ENCODE measurements around the gene NRXN3. TPM values are rescaled to one million over a fixed set of nuclear protein-coding genes. Genes with fewer than 3 reads are reported as not detected.

Gene NRXN3
- total and polyA plus RNA-seq, 2 donors (not counting 1 experiment from before 2014, with no cell fraction given): not detected

- no peaks in the 10 kb centered on the region for H3K4me1 ChIP-seq (ENCODE audit: control insufficient read depth in 2 of 2, insufficient read depth in 2 of 2, low read length in 2 of 2)
- H3K9me3 Mint-ChIP-seq (ENCODE audit: insufficient read depth): peaks cover 1% of the 10 kb centered on the region
- intact Hi-C loops (cut with micrococcal nuclease): no loop called here
- WGBS (ENCODE audit: insufficient coverage): 54% methylated on average over 2 of the region's 4 CpGs
- no peak for ATAC-seq (ENCODE audit: low read depth)
- H3K79me2 ChIP-seq (ENCODE audit: control insufficient read depth, insufficient read depth, low read length): no peaks in the 10 kb centered on the region
- no peak overlapping the region for H2AFZ ChIP-seq (ENCODE audit: insufficient read depth, low read depth, low read length, poor library complexity, severe bottlenecking)
- no peaks in the 10 kb centered on the region for H3K27me3 ChIP-seq (replicated peaks in 1 of 4; ENCODE audit: control extremely low read depth in 1 of 4, control insufficient read depth in 3 of 4, insufficient read depth in 4 of 4, low read length in 3 of 4)
- peaks cover 13% of the 10 kb centered on the region for H3K27me3 Mint-ChIP-seq
- no peak overlapping the region for H3K4me3 ChIP-seq (ENCODE audit: control extremely low read depth in 1 of 5, extremely low read depth in 1 of 5, insufficient read depth in 1 of 5, low read depth in 2 of 5, low read length in 4 of 5)
- H4K20me1 ChIP-seq (ENCODE audit: control insufficient read depth, insufficient read depth, low read length, poor library complexity, severe bottlenecking): no peaks in the 10 kb centered on the region
- ChIA-PET CTCF (interaction anchor here (0.7 to 1.4 kb wide), 5 partner anchors 9 to 1915 kb away, joined by 3 to 5 read pairs (median 4); no protein-coding TSS in a partner anchor), POLR2A (no interaction called here)
- no peaks in the 10 kb centered on the region for H3K4me1 Mint-ChIP-seq
- TF ChIP-seq, protein P1, sequence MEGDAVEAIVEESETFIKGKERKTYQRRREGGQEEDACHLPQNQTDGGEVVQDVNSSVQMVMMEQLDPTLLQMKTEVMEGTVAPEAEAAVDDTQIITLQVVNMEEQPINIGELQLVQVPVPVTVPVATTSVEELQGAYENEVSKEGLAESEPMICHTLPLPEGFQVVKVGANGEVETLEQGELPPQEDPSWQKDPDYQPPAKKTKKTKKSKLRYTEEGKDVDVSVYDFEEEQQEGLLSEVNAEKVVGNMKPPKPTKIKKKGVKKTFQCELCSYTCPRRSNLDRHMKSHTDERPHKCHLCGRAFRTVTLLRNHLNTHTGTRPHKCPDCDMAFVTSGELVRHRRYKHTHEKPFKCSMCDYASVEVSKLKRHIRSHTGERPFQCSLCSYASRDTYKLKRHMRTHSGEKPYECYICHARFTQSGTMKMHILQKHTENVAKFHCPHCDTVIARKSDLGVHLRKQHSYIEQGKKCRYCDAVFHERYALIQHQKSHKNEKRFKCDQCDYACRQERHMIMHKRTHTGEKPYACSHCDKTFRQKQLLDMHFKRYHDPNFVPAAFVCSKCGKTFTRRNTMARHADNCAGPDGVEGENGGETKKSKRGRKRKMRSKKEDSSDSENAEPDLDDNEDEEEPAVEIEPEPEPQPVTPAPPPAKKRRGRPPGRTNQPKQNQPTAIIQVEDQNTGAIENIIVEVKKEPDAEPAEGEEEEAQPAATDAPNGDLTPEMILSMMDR (IDR thresholded peaks at IDR 0.05): peak; percentile 26
- TF ChIP-seq EZH2 (IDR thresholded peaks at IDR 0.05; ENCODE audit: borderline replicate concordance, insufficient read depth, low read depth, low read length, poor library complexity, severe bottlenecking): no peak
- no peak overlapping the region for H3K4me3 Mint-ChIP-seq
- no peak overlapping the region for H3K27ac Mint-ChIP-seq
- no peak for DNase-seq
- H3K9me3 ChIP-seq (ENCODE audit: control extremely low read depth in 1 of 3, control insufficient read depth in 2 of 3, insufficient read depth in 1 of 3, low read length in 2 of 3): no peaks in the 10 kb centered on the region
- no peak overlapping the region for H3K27ac ChIP-seq (ENCODE audit: low read length in 2 of 2)
- no peak overlapping the region for H3K4me2 ChIP-seq (replicated peaks; ENCODE audit: low read depth, low read length, poor library complexity, severe bottlenecking)
- H3K9ac ChIP-seq (ENCODE audit: low read length): no peak overlapping the region
- no peaks in the 10 kb centered on the region for H3K36me3 ChIP-seq (replicated peaks in 1 of 2; ENCODE audit: control extremely low read depth in 1 of 2, control insufficient read depth in 1 of 2, extremely low read depth in 1 of 2, insufficient read depth in 2 of 2, low read length in 1 of 2)
Observed at GRCh38 chr14:78933948-78934524, 763.9 kb downstream of the NRXN3 start.

DNA sequence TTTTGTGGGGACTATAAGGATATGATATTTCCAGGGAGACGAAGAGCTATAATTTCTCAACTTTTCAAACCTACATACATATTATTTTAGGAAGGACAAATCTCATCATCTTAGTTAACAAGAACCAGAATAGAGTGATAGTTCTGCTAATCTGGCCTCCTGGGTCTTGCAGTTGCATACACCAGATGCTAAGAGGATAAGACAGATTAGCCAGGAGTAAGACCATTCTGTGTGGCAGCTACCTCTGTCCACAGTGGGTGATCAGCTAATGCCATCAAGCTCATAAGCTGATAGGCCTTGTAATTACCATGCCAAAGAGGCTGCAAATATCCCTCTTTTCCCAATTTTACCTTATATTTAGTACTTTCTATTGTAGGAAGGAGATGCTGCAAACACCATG lies 776.8 kb downstream of the NRXN3 start:
- TF ChIP-seq EZH2 (IDR thresholded peaks at IDR 0.05; ENCODE audit: borderline replicate concordance, insufficient read depth, low read depth, low read length, poor library complexity, severe bottlenecking): no peak
- TF ChIP-seq, protein P1 (IDR thresholded peaks at IDR 0.05): no peak
- Mint-ChIP-seq H3K27ac (no peak overlapping the region), H3K9me3 (ENCODE audit: insufficient read depth) (no peaks in the 10 kb centered on the region), H3K4me3 (no peak overlapping the region), H3K4me1 (no peaks in the 10 kb centered on the region), H3K27me3 (peaks cover 5% of the 10 kb centered on the region)
- no peak for ATAC-seq (ENCODE audit: low read depth)
- Histone ChIP-seq H3K27me3 (replicated peaks in 1 of 4; ENCODE audit: control extremely low read depth in 1 of 4, control insufficient read depth in 3 of 4, insufficient read depth in 4 of 4, low read length in 3 of 4) (peaks cover 0 to under 1% (median 0%) of the 10 kb centered on the region in 4 experiments), H3K9ac (ENCODE audit: low read length) (no peak overlapping the region), H3K9me3 (ENCODE audit: control extremely low read depth in 1 of 3, control insufficient read depth in 2 of 3, insufficient read depth in 1 of 3, low read length in 2 of 3) (no peaks in the 10 kb centered on the region), H3K36me3 (replicated peaks in 1 of 2; ENCODE audit: control extremely low read depth in 1 of 2, control insufficient read depth in 1 of 2, extremely low read depth in 1 of 2, insufficient read depth in 2 of 2, low read length in 1 of 2) (no peaks in the 10 kb centered on the region), H3K79me2 (ENCODE audit: control insufficient read depth, insufficient read depth, low read length) (no peaks in the 10 kb centered on the region), H3K4me3 (ENCODE audit: control extremely low read depth in 1 of 5, extremely low read depth in 1 of 5, insufficient read depth in 1 of 5, low read depth in 2 of 5, low read length in 4 of 5) (no peak overlapping the region), H2AFZ (ENCODE audit: insufficient read depth, low read depth, low read length, poor library complexity, severe bottlenecking) (no peak overlapping the region), H3K27ac (ENCODE audit: low read length in 2 of 2) (no peak overlapping the region), H3K4me1 (ENCODE audit: control insufficient read depth in 2 of 2, insufficient read depth in 2 of 2, low read length in 2 of 2) (no peaks in the 10 kb centered on the region), H4K20me1 (ENCODE audit: control insufficient read depth, insufficient read depth, low read length, poor library complexity, severe bottlenecking) (no peaks in the 10 kb centered on the region), H3K4me2 (replicated peaks; ENCODE audit: low read depth, low read length, poor library complexity, severe bottlenecking) (no peak overlapping the region)
- ChIA-PET CTCF (no interaction called here), POLR2A (no interaction called here)
- no CpG with 5 or more reads among the region's 1 CpG for WGBS (ENCODE audit: insufficient coverage)
- intact Hi-C loops (cut with micrococcal nuclease): no loop called here
- no peak for DNase-seq
